ENCODE data around the gene CCDC27.

GRCh38 chr1:3767328-3767925 is 15.2 kb downstream of the CCDC27 start:
- no peak for TF ChIP-seq POLR2A (IDR thresholded peaks at IDR 0.05; ENCODE audit: control extremely low read depth in 1 of 2, low read depth in 2 of 2, low read length in 2 of 2)
- TF ChIP-seq CHD1 (IDR thresholded peaks at IDR 0.05; ENCODE audit: low read depth, low read length), result no peak
- TF ChIP-seq, protein P1, sequence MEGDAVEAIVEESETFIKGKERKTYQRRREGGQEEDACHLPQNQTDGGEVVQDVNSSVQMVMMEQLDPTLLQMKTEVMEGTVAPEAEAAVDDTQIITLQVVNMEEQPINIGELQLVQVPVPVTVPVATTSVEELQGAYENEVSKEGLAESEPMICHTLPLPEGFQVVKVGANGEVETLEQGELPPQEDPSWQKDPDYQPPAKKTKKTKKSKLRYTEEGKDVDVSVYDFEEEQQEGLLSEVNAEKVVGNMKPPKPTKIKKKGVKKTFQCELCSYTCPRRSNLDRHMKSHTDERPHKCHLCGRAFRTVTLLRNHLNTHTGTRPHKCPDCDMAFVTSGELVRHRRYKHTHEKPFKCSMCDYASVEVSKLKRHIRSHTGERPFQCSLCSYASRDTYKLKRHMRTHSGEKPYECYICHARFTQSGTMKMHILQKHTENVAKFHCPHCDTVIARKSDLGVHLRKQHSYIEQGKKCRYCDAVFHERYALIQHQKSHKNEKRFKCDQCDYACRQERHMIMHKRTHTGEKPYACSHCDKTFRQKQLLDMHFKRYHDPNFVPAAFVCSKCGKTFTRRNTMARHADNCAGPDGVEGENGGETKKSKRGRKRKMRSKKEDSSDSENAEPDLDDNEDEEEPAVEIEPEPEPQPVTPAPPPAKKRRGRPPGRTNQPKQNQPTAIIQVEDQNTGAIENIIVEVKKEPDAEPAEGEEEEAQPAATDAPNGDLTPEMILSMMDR (IDR thresholded peaks at IDR 0.05; ENCODE audit: control extremely low read depth in 1 of 3, insufficient read depth in 1 of 3, low read depth in 1 of 3, low read length in 3 of 3), result no peak
- no peak for TF ChIP-seq CEBPB (IDR thresholded peaks at IDR 0.05; ENCODE audit: low read depth, low read length)

Measured in H1 (cell line).